Liver (tissue), 9 donors: ENCODE results near the gene EVPL. TPM values are rescaled to one million over a fixed set of nuclear protein-coding genes. Genes with fewer than 3 reads are reported as not detected.

Source experiments
- DNase-seq: peaks from one replicate; pipeline ENCODE4 v3.0.0-alpha.2; 2017; ENCODE audit warnings: low spot score
- H3K27ac ChIP-seq, 2 donors: one replicate each; pipeline ENCODE4 v1.7.0; 2013; ENCODE audit warnings: inconsistent platforms in 2 of 2, low read length in 2 of 2, control low read depth in 1 of 2, low read depth in 1 of 2, mild to moderate bottlenecking in 1 of 2
- H3K27me3 ChIP-seq, 4 donors: one replicate each; pipeline versions ENCODE4 v1.6.1 to v1.7.0; 2013; ENCODE audit warnings: low read length in 3 of 4, inconsistent platforms in 1 of 4, mild to moderate bottlenecking in 1 of 4, moderate library complexity in 1 of 4; ENCODE audit not compliant: control insufficient read depth in 4 of 4, insufficient read depth in 4 of 4
- H3K36me3 ChIP-seq, 4 donors: one replicate each; pipeline versions ENCODE4 v1.6.1 to v1.7.0; 2013; ENCODE audit warnings: low read length in 3 of 4, mild to moderate bottlenecking in 3 of 4, low read depth in 1 of 4, moderate library complexity in 1 of 4; ENCODE audit not compliant: control insufficient read depth in 4 of 4, insufficient read depth in 3 of 4
- H3K4me1 ChIP-seq, 4 donors: one replicate each; pipeline versions ENCODE4 v1.6.1 to v1.7.0; 2013; ENCODE audit warnings: low read length in 3 of 4, mild to moderate bottlenecking in 3 of 4, moderate library complexity in 1 of 4; ENCODE audit not compliant: control insufficient read depth in 4 of 4, insufficient read depth in 4 of 4
- H3K4me3 ChIP-seq, 3 donors: one replicate each; pipeline versions ENCODE4 v1.6.1 to v1.7.0; 2013; ENCODE audit warnings: low read length in 3 of 3, control low read depth in 1 of 3, low read depth in 1 of 3, mild to moderate bottlenecking in 1 of 3
- H3K9ac ChIP-seq, 2 donors: one replicate each; pipeline ENCODE4 v1.7.0; 2013; ENCODE audit warnings: low read length in 2 of 2, mild to moderate bottlenecking in 2 of 2, moderate library complexity in 2 of 2, control low read depth in 1 of 2, low read depth in 1 of 2
- H3K9me3 ChIP-seq, 4 donors: one replicate each; pipeline versions ENCODE4 v1.6.1 to v1.7.0; 2013; ENCODE audit warnings: low read length in 3 of 4; ENCODE audit not compliant: control insufficient read depth in 4 of 4
- EGR1 ChIP-seq, 2 donors: IDR thresholded peaks; 2 replicates each; pipeline ENCODE4 v1.6.1; 2016 to 2018; ENCODE audit warnings: antibody characterized with exemption in 2 of 2, low read depth in 2 of 2
- FOXA2 ChIP-seq: IDR thresholded peaks from 2 replicates; pipeline ENCODE4 v1.6.1; 2016; ENCODE audit warnings: antibody characterized with exemption
- GABPA ChIP-seq, 2 donors: IDR thresholded peaks in 1 of 2; conservative IDR thresholded peaks in 1 of 2; 2 replicates each; pipeline ENCODE4 v1.6.1; 2016; ENCODE audit warnings: antibody characterized with exemption in 2 of 2, mild to moderate bottlenecking in 1 of 2, moderate library complexity in 1 of 2
- HNF4A ChIP-seq, 2 donors: conservative IDR thresholded peaks; 2 replicates each; pipeline ENCODE4 v1.6.1; 2016; ENCODE audit warnings: antibody characterized with exemption in 2 of 2, mild to moderate bottlenecking in 2 of 2
- HNF4G ChIP-seq: IDR thresholded peaks from 2 replicates; pipeline ENCODE4 v1.6.1; 2016; ENCODE audit warnings: antibody characterized with exemption
- JUND ChIP-seq, 2 donors: IDR thresholded peaks; 2 replicates each; pipeline ENCODE4 v1.6.1; 2016; ENCODE audit warnings: antibody characterized with exemption in 2 of 2
- MAX ChIP-seq: IDR thresholded peaks from 2 replicates; pipeline ENCODE4 v1.6.1; 2016; ENCODE audit warnings: antibody characterized with exemption
- NR2F2 ChIP-seq: IDR thresholded peaks from 2 replicates; pipeline ENCODE4 v1.6.1; 2016; ENCODE audit warnings: antibody characterized with exemption
- RAD21 ChIP-seq, 2 donors: IDR thresholded peaks; 2 replicates each; pipeline ENCODE4 v1.6.1; 2016; ENCODE audit warnings: antibody characterized with exemption in 2 of 2, mild to moderate bottlenecking in 2 of 2
- REST ChIP-seq: IDR thresholded peaks from 2 replicates; pipeline ENCODE4 v1.6.1; 2016; ENCODE audit warnings: antibody characterized with exemption, mild to moderate bottlenecking
- RXRA ChIP-seq, 2 donors: IDR thresholded peaks; 2 replicates each; pipeline ENCODE4 v1.6.1; 2017 to 2018; ENCODE audit warnings: antibody characterized with exemption in 2 of 2, mild to moderate bottlenecking in 1 of 2
- SP1 ChIP-seq: IDR thresholded peaks from 2 replicates; pipeline ENCODE4 v1.6.1; 2018; ENCODE audit warnings: antibody characterized with exemption, mild to moderate bottlenecking
- TAF1 ChIP-seq: conservative IDR thresholded peaks from 2 replicates; pipeline ENCODE4 v1.6.1; 2016; ENCODE audit warnings: antibody characterized with exemption, mild to moderate bottlenecking
- WGBS: extraction: QIAGEN DNeasy Blood & Tissue Kit; methylation state at CpG from one replicate; pipeline ENCODE4 v1.1.7; 2013; 5-methylcytosine and 5-hydroxymethylcytosine counted together
- polyA plus RNA-seq, 2 donors: library from polyadenylated mRNA; stranded (reverse) in 1 of 2; unstranded in 1 of 2; fragments of 200-250 nt in 1 of 2; fragments of >200 nt in 1 of 2; fragmentation: Nextera tagmentation in 1 of 2; extraction: Ambion mirVana in 1 of 2; gene quantifications; one replicate each; pipeline versions ENCODE4 v1.2.1 to v1.2.3, GENCODE V29; 2013 to 2015
- total RNA-seq, 2 donors: library from RNA; depleted of rRNA; stranded (reverse); fragments of >200 nt; gene quantifications; one replicate each; pipeline ENCODE4 v1.2.3, GENCODE V29; 2014
- donor health status: healthy.
- donor health status: healthy.
- donor health status: healthy.
- donor health status: healthy.
- donor health status: healthy.

The EVPL gene
- total and polyA plus RNA-seq, 4 donors, result 0.03 to 0.33 (median 0.21) TPM; not detected in 1

GRCh38 chr17:76075364-76076145 lies 48.4 kb upstream of the EVPL start (continued):
- no peak for TF ChIP-seq REST
- no peak for TF ChIP-seq HNF4G
- no peak for TF ChIP-seq NR2F2
- no peak for TF ChIP-seq RAD21 (IDR thresholded peaks at IDR 0.05)
- no peak for TF ChIP-seq FOXA2
- no peak for TF ChIP-seq EGR1 (IDR thresholded peaks at IDR 0.05; ENCODE audit: low read depth in 2 of 2)
- no peak for TF ChIP-seq HNF4A (conservative IDR thresholded peaks at IDR 0.05)
- TF ChIP-seq RXRA (IDR thresholded peaks at IDR 0.05), result no peak
- TF ChIP-seq JUND (IDR thresholded peaks at IDR 0.05), result no peak
- TF ChIP-seq MAX, result no peak
- TF ChIP-seq SP1, result no peak

- DNase-seq, result no peak
- H3K27ac ChIP-seq, result no peak within 1 kb of the TSS
- WGBS, result 5% methylated on average over 92 of the region's 92 CpGs
- H3K36me3 ChIP-seq, result no peaks in the 10 kb centered on the region
- TF ChIP-seq SP1 (no peak), HNF4A (conservative IDR thresholded peaks at IDR 0.05) (no peak), NR2F2 (no peak), GABPA (IDR thresholded peaks at IDR 0.05 in 1 of 2, conservative IDR thresholded peaks at IDR 0.05 in 1 of 2) (no peak), FOXA2 (no peak), MAX (no peak), RXRA (IDR thresholded peaks at IDR 0.05) (no peak), EGR1 (IDR thresholded peaks at IDR 0.05; ENCODE audit: low read depth in 2 of 2) (no peak), TAF1 (no peak)
- no peak within 1 kb of the TSS for H3K9ac ChIP-seq
- no peaks in the 10 kb centered on the region for H3K9me3 ChIP-seq
- H3K4me3 ChIP-seq, result no peak within 1 kb of the TSS
- peaks cover 0 to 20% (median 9%) of the 10 kb centered on the region in 4 donors for H3K27me3 ChIP-seq
- peaks cover 14 to 57% (median 26%) of the 10 kb centered on the region in 4 donors for H3K4me1 ChIP-seq
Measured at GRCh38 chr17:76074390-76075363, 47.6 kb upstream of the EVPL start, which contains the start of gene GALR2. GALR2 (plus strand) TSS chr17:76074781; CDS start chr17:76074884, 103 bp downstream.
